CD14-positive monocyte (primary cell): ENCODE results near the gene HS6ST1. TPM values are rescaled to one million over a fixed set of nuclear protein-coding genes. Genes with fewer than 3 reads are reported as not detected.
"Not testable (repeated sequence)": the region's sequence is repeated elsewhere in the genome, so short reads cannot be mapped to it uniquely, and the experiment has no call there.

Source experiments
- DNase-seq, 3 donors: peaks; one replicate each; pipeline ENCODE4 v3.0.0-alpha.2; 2011 to 2022
- H2AFZ ChIP-seq: 2 replicates; pipeline ENCODE4 v1.6.0; 2012; ENCODE audit warnings: mild to moderate bottlenecking, low read depth, low read length, inconsistent platforms; ENCODE audit not compliant: insufficient read depth, poor library complexity, severe bottlenecking
- H3K27ac ChIP-seq, 2 donors: 1 replicate in 1 of 2; 2 replicates in 1 of 2; pipeline ENCODE4 v1.5.1; 2012 to 2013; ENCODE audit warnings: low read length in 2 of 2, control low read depth in 1 of 2, inconsistent platforms in 1 of 2, low read depth in 1 of 2, mild to moderate bottlenecking in 1 of 2
- H3K27me3 ChIP-seq, 2 donors: one replicate each; pipeline versions ENCODE4 v1.6.0 to v1.6.1; 2011 to 2013; ENCODE audit warnings: low read length in 2 of 2; ENCODE audit not compliant: control insufficient read depth in 2 of 2, insufficient read depth in 2 of 2
- H3K36me3 ChIP-seq, 2 donors: replicated peaks in 1 of 2; 1 replicate in 1 of 2; 2 replicates in 1 of 2; pipeline versions ENCODE4 v1.5.1 to v1.6.1; 2012 to 2013; ENCODE audit warnings: low read length in 2 of 2, control low read depth in 1 of 2, inconsistent platforms in 1 of 2, mild to moderate bottlenecking in 1 of 2; ENCODE audit not compliant: insufficient read depth in 2 of 2, control insufficient read depth in 1 of 2
- H3K4me1 ChIP-seq, 2 donors: 1 replicate in 1 of 2; 2 replicates in 1 of 2; pipeline versions ENCODE4 v1.5.1 to v1.6.1; 2012 to 2013; ENCODE audit warnings: low read length in 2 of 2, control low read depth in 1 of 2, inconsistent platforms in 1 of 2, mild to moderate bottlenecking in 1 of 2, moderate library complexity in 1 of 2; ENCODE audit not compliant: insufficient read depth in 2 of 2, control insufficient read depth in 1 of 2
- H3K4me2 ChIP-seq: replicated peaks from 2 replicates; pipeline ENCODE3; 2012; ENCODE audit warnings: low read length, moderate library complexity, mild to moderate bottlenecking; ENCODE audit not compliant: poor library complexity, severe bottlenecking; ENCODE audit errors: extremely low read depth
- H3K4me3 ChIP-seq, 3 experiments: fragments of 200-600 bp in 1 of 3; sonication (generic) in 1 of 3; replicated peaks in 1 of 3; 1 replicate in 2 of 3; 2 replicates in 1 of 3; pipeline ENCODE4 v1.5.1; 2011 to 2013; ENCODE audit warnings: low read length in 3 of 3, mild to moderate bottlenecking in 3 of 3, control low read depth in 2 of 3, low read depth in 2 of 3, inconsistent platforms in 1 of 3, moderate library complexity in 1 of 3
- H3K79me2 ChIP-seq: 2 replicates; pipeline ENCODE4 v1.6.0; 2012; ENCODE audit warnings: mild to moderate bottlenecking, control low read depth, inconsistent platforms, low read length, moderate library complexity; ENCODE audit not compliant: insufficient read depth
- H3K9ac ChIP-seq: 2 replicates; pipeline ENCODE4 v1.6.0; 2017; ENCODE audit warnings: low read length, mild to moderate bottlenecking; ENCODE audit not compliant: insufficient read depth, poor library complexity, severe bottlenecking
- H3K9me3 ChIP-seq, 2 donors: replicated peaks in 1 of 2; 1 replicate in 1 of 2; 2 replicates in 1 of 2; pipeline versions ENCODE4 v1.5.1 to v1.6.1; 2012 to 2013; ENCODE audit warnings: low read length in 2 of 2, control low read depth in 1 of 2; ENCODE audit not compliant: control insufficient read depth in 1 of 2, insufficient read depth in 1 of 2
- H4K20me1 ChIP-seq: 2 replicates; pipeline ENCODE4 v1.6.0; 2012; ENCODE audit warnings: mild to moderate bottlenecking, low read length, control low read depth, moderate library complexity; ENCODE audit not compliant: insufficient read depth
- H3K27ac Mint-ChIP-seq, 7 donors: one replicate each; pipeline ENCODE4 v1.8.0; 2020; ENCODE audit warnings: mild to moderate bottlenecking in 7 of 7, mixed read lengths in 7 of 7, moderate library complexity in 6 of 7, inconsistent platforms in 2 of 7
- H3K27me3 Mint-ChIP-seq, 3 donors: one replicate each; pipeline ENCODE4 v1.8.0; 2021 to 2022; ENCODE audit warnings: low read depth in 3 of 3, mild to moderate bottlenecking in 3 of 3, mixed read lengths in 3 of 3, moderate library complexity in 3 of 3, inconsistent platforms in 1 of 3
- H3K36me3 Mint-ChIP-seq, 2 donors: one replicate each; pipeline ENCODE4 v1.8.0; 2020; ENCODE audit warnings: mixed read lengths in 2 of 2, inconsistent platforms in 1 of 2, mild to moderate bottlenecking in 1 of 2
- H3K4me1 Mint-ChIP-seq: one replicate; pipeline ENCODE4 v1.8.0; 2020; ENCODE audit warnings: mild to moderate bottlenecking, mixed read lengths
- H3K4me3 Mint-ChIP-seq, 2 donors: one replicate each; pipeline ENCODE4 v1.8.0; 2020; ENCODE audit warnings: mild to moderate bottlenecking in 2 of 2, mixed read lengths in 2 of 2, moderate library complexity in 1 of 2
- H3K9me3 Mint-ChIP-seq, 7 donors: one replicate each; pipeline ENCODE4 v1.8.0; 2020 to 2022; ENCODE audit warnings: mixed read lengths in 7 of 7, mild to moderate bottlenecking in 6 of 7, moderate library complexity in 6 of 7, inconsistent platforms in 2 of 7
- WGBS: methylation state at CpG from one replicate; pipeline ENCODE4 v1.1.5; 2013; ENCODE audit warnings: missing lambda C conversion rate; ENCODE audit not compliant: insufficient coverage; 5-methylcytosine and 5-hydroxymethylcytosine counted together
- intact Hi-C, 2 donors: fragments of 100-400 bp; cut with micrococcal nuclease; formaldehyde crosslinking; loops; one replicate each; pipeline versions ENCODE4 v1.15.0 to v1.15.1; 2023
- polyA plus RNA-seq, 3 donors: library from polyadenylated mRNA; depleted of rRNA in 1 of 3; unstranded in 2 of 3; stranded (reverse) in 1 of 3; fragments of 300-500 nt in 2 of 3; fragments of >200 nt in 1 of 3; fragmentation: Illumina TruSeq in 2 of 3; gene quantifications; 1 replicate in 2 of 3; 2 replicates in 1 of 3; pipeline ENCODE4 v1.2.3, GENCODE V29; 2012 to 2021
- TF ChIP-seq, protein P1 (sequence below): fragments of 200-600 bp; IDR thresholded peaks from one replicate; pipeline ENCODE4 v1.8.0; 2022; ENCODE audit warnings: antibody characterized with exemption, mild to moderate bottlenecking

The HS6ST1 gene
- polyA plus RNA-seq, 3 donors, result 2.9 to 5.4 (median 4.0) TPM

DNA sequence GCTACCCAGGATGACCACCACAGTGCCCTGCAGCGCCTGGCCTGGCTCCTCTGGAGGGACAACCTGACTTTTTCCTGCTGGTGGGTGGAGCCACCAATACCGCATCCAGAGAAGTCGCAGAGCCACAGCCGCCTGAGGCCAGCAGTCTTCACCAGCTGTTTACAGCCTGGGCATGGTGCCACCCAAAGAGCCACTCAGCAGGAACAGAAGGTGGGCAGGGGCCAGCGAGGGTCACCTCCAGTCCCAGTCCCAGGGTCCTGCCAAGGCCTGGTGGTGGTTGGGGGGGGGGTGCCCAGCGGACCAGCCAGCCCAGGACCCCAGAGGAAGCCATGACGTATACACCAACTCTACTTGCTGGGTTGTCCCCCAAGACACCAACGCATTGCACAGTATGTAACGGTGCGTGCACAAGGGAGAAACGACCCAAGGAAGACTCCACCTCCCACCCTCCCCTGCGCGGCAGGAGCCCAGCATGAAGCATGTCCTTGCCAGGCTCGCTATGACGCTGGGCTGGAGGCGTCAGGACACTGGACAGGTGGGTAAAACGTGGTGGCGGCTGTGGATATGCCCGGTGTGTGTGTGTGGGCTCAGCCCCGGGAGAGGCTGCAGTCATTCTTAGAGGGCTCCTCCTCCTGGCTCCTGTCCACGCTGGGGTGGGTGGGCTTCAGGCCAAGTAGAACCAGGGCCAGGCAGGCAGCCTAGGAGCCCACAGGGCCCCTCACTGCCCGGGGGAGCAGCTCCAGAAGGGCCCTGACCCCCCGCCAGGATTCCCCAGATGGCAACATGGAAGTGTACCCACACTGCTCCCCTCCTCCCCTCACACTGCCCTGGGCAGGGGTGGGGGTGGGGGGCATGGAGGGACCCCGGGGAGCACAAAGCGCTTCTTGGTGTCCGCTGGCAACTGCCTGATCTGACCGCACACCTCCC, 49.3 kb downstream of the HS6ST1 start:
- Mint-ChIP-seq H3K9me3 (peaks cover 0 to 6% (median 4%) of the 10 kb centered on the region in 7 donors), H3K4me3 (no peak overlapping the region), H3K36me3 (peaks cover 12 to 22% of the 10 kb centered on the region in 2 donors), H3K27me3 (peaks cover 0 to 2% (median 0%) of the 10 kb centered on the region in 3 donors), H3K4me1 (no peaks in the 10 kb centered on the region), H3K27ac (no peak overlapping the region)
- WGBS, result 98% methylated on average over 17 of the region's 27 CpGs
- peaks cover 0 to 8% of the 10 kb centered on the region in 2 donors for H3K36me3 ChIP-seq
- H3K4me3 ChIP-seq, result no peak overlapping the region
- intact Hi-C loops, result no loop called here
- H3K4me2 ChIP-seq, result no peak overlapping the region
- H3K27ac ChIP-seq, result no peak overlapping the region
- no peaks in the 10 kb centered on the region for H3K27me3 ChIP-seq
- H3K9ac ChIP-seq, result no peak overlapping the region
- H2AFZ ChIP-seq, result no peak overlapping the region
- TF ChIP-seq, protein P1, sequence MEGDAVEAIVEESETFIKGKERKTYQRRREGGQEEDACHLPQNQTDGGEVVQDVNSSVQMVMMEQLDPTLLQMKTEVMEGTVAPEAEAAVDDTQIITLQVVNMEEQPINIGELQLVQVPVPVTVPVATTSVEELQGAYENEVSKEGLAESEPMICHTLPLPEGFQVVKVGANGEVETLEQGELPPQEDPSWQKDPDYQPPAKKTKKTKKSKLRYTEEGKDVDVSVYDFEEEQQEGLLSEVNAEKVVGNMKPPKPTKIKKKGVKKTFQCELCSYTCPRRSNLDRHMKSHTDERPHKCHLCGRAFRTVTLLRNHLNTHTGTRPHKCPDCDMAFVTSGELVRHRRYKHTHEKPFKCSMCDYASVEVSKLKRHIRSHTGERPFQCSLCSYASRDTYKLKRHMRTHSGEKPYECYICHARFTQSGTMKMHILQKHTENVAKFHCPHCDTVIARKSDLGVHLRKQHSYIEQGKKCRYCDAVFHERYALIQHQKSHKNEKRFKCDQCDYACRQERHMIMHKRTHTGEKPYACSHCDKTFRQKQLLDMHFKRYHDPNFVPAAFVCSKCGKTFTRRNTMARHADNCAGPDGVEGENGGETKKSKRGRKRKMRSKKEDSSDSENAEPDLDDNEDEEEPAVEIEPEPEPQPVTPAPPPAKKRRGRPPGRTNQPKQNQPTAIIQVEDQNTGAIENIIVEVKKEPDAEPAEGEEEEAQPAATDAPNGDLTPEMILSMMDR, result no peak
- peaks cover 0 to 4% of the 10 kb centered on the region in 2 donors for H3K9me3 ChIP-seq
- no peak for DNase-seq
- no peaks in the 10 kb centered on the region for H3K4me1 ChIP-seq
- H4K20me1 ChIP-seq, result peaks cover 9% of the 10 kb centered on the region
- H3K79me2 ChIP-seq, result no peaks in the 10 kb centered on the region

DNA sequence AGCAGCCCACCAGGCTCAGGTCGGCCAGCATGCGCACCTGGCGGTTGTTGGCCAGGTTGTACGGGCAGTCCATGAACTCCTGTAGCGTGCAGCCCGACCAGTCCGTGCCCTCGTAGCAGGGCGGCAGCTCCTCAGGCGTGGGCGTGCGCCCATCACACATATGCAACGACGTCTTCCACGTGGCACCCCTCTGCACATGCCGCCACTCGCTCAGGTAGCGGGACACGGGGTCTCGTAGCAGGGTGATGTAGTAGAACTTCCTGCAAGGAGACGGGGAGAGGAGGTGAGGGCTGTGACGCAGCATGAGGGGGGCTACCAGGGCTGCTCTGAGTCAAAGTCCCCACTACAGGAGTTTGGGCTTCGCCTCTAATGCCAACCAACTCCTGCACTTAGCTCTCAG, 50.1 kb downstream of the HS6ST1 start:
- DNase-seq, H3K27me3 ChIP-seq, H3K27ac Mint-ChIP-seq, intact Hi-C loops, H4K20me1 ChIP-seq, H3K4me1 Mint-ChIP-seq, H3K36me3 ChIP-seq, H3K27me3 Mint-ChIP-seq, H3K27ac ChIP-seq, H2AFZ ChIP-seq, H3K4me3 ChIP-seq, H3K4me1 ChIP-seq, H3K9ac ChIP-seq, H3K9me3 Mint-ChIP-seq, H3K4me2 ChIP-seq, H3K9me3 ChIP-seq, H3K4me3 Mint-ChIP-seq, H3K79me2 ChIP-seq: not testable (repeated sequence)
- 98% methylated on average over 10 of the region's 23 CpGs for WGBS
- peaks cover 7 to 15% of the 10 kb centered on the region in 2 donors for H3K36me3 Mint-ChIP-seq

DNA sequence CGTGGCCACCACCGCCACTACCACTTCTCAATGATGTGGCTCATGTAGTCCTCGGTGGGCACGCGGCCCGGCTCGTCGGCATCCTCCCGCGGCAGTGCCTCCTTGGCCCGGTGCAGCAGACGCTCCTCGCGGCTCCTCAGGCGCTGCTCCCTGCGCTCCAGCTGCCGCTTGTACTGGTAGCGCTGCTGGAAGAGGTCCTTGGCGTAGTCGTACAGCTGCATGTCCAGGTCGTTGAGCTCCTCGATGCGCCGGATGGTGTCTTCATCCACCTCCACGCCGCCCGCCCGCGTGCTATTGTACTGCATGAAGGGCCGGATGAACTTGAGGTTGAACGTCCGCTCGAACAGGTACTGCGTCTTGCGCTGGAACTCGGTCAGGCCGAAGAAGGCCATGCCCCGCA, 50.5 kb downstream of the HS6ST1 start:
- H2AFZ ChIP-seq, H3K4me3 ChIP-seq, H3K79me2 ChIP-seq, H3K9ac ChIP-seq, H3K9me3 Mint-ChIP-seq, H3K27ac Mint-ChIP-seq, H4K20me1 ChIP-seq, H3K27me3 ChIP-seq, H3K4me1 Mint-ChIP-seq, intact Hi-C loops, H3K9me3 ChIP-seq, H3K27me3 Mint-ChIP-seq, H3K27ac ChIP-seq, H3K4me1 ChIP-seq, H3K36me3 ChIP-seq, H3K4me2 ChIP-seq, DNase-seq, H3K4me3 Mint-ChIP-seq: not testable (repeated sequence)
- H3K36me3 Mint-ChIP-seq, result peaks cover 7 to 14% of the 10 kb centered on the region in 2 donors
- WGBS, result over 99% methylated on average over 24 of the region's 38 CpGs

DNA sequence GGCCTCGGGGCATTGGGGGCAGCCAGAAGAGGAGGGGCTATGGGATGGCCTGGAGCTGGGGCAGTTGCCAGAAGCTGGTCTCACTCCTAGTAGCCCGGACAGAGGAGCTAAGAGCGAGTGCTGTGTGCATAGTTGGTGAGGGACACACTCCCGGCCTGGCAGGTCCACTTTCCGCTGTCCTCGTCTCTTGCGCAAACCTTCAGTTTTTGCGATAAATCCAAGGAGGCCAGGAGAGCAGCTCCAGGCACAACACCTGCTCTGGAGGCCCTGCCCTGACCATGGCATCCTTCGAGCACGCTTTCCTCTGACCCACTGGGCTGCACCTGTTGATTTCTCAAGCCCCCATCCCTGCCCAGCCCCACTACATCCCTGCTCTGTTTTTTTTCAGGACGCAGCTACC, 51.0 kb downstream of the HS6ST1 start:
- H3K4me1 Mint-ChIP-seq, H3K4me2 ChIP-seq, H3K27ac ChIP-seq, H3K4me3 ChIP-seq, H3K27me3 ChIP-seq, H3K27ac Mint-ChIP-seq, H4K20me1 ChIP-seq, intact Hi-C loops, H3K27me3 Mint-ChIP-seq, H3K9me3 ChIP-seq, H3K9ac ChIP-seq, H3K36me3 ChIP-seq, H2AFZ ChIP-seq, H3K9me3 Mint-ChIP-seq, H3K4me1 ChIP-seq, H3K79me2 ChIP-seq, H3K4me3 Mint-ChIP-seq, DNase-seq: not testable (repeated sequence)
- peaks cover 7 to 14% of the 10 kb centered on the region in 2 donors for H3K36me3 Mint-ChIP-seq
- WGBS, result 85% methylated on average over 5 of the region's 11 CpGs
